GM12801 (cell line): ENCODE results near the gene KRTAP1-4.
"Not testable (repeated sequence)": the region's sequence is repeated elsewhere in the genome, so short reads cannot be mapped to it uniquely, and the experiment has no call there.

Experiments
- TF ChIP-seq, protein P1 (sequence below): IDR thresholded peaks from one replicate; pipeline ENCODE4 v1.5.1; 2011; ENCODE audit warnings: control low read depth; ENCODE audit not compliant: insufficient read length; ENCODE audit errors: extremely low read depth

The KRTAP1-4 gene

GRCh38 chr17:41037853-41038350 lies 7.9 kb upstream of the KRTAP1-4 start:
- TF ChIP-seq, protein P1, sequence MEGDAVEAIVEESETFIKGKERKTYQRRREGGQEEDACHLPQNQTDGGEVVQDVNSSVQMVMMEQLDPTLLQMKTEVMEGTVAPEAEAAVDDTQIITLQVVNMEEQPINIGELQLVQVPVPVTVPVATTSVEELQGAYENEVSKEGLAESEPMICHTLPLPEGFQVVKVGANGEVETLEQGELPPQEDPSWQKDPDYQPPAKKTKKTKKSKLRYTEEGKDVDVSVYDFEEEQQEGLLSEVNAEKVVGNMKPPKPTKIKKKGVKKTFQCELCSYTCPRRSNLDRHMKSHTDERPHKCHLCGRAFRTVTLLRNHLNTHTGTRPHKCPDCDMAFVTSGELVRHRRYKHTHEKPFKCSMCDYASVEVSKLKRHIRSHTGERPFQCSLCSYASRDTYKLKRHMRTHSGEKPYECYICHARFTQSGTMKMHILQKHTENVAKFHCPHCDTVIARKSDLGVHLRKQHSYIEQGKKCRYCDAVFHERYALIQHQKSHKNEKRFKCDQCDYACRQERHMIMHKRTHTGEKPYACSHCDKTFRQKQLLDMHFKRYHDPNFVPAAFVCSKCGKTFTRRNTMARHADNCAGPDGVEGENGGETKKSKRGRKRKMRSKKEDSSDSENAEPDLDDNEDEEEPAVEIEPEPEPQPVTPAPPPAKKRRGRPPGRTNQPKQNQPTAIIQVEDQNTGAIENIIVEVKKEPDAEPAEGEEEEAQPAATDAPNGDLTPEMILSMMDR, result no peak

DNA sequence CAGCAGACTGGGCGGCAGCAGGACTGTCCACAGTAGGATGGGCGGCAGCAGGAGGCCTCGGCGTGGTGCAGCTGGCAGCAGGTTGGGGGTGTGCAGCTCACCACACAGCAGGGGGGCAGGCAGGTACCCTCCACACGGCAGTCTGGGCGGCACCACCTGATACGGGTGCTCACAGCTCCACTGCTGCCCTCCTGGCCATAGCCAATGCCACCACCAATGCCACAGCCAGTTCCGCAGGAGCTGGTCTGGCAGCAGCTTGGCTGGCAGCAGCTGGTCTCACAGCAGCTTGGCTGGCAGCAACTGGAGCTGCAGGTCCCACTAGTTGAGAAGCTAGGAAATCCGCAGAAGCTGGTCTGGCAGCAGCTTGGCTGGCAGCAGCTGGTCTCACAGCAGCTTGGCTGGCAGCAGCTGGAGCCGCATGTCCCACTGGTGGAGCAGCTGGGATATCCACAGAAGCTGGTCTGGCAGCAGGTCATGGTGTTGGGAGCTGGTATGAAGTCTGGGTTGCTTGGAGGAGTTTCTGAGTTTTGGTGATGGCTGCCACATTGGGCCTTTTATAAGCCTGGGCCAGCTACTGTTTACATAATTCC lies 4.4 kb upstream of the KRTAP1-4 start, which contains the start of gene KRTAP1-3:
Gene KRTAP1-3, minus strand, starts transcription at position 529 of the 590 bp plus-strand sequence. Its CDS starts 53 bp downstream, at position 476.
- TF ChIP-seq, protein P1, result not testable (repeated sequence)

GRCh38 chr17:41026715-41027471 lies 3.1 kb downstream of the KRTAP1-4 start, which contains the start of gene KRTAP1-5:
TSS of gene KRTAP1-5 (minus strand) at chr17:41027208. CDS start at chr17:41027155, 53 bp downstream.
- TF ChIP-seq, protein P1, result no peak

- TF ChIP-seq, protein P1, result no peak
Measured at GRCh38 chr17:41024697-41025096, 5.3 kb downstream of the KRTAP1-4 start.

DNA sequence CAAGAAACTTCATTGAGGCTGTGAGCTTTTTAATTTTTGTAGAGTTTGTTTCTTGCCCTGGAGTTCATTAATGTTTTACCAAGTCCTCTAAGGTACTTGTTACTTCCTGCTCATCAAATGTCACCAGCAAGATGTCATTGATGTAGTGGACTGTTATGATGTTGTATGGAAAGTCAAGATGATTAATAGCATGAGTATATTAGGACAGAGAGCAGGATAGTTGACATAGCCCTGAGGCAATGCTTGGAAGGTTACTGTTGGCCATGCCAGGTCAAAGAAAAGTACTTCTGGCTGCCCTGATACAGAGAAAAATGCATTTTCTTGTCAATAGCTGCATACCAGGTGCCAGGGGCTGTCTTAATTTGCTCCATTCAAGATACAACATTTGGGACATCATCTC lies 9.7 kb downstream of the KRTAP1-4 start:
- TF ChIP-seq, protein P1, result no peak

- TF ChIP-seq, protein P1, result no peak
Measured at GRCh38 chr17:41019415-41019814, 10.6 kb downstream of the KRTAP1-4 start.

DNA sequence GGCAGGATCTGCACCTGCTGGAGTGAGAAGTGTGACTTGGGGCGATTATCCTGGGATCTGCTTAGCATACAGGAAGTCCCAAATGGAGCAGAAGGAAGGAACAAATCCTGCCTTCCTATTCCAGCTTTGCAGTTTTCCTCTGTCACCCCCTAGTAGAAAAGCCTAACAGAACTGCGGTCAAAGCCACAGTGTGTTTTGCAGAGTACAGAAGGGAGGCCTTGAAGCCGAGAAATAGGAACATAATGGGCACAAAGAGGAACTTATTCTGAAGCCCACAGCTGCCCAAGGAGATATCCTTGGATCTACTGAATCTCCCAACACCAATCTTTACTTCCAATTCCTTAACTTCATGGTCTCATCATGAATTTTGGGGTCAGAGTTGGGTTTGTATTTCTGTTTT lies 11.5 kb downstream of the KRTAP1-4 start:
- TF ChIP-seq, protein P1, result no peak
